ENCODE measurements around the gene SYNDIG1. TPM values are rescaled to one million over a fixed set of nuclear protein-coding genes. Genes with fewer than 3 reads are reported as not detected.

Gene SYNDIG1
- total RNA-seq, 1 experiment from 2014 or later = 5.4 TPM

DNA sequence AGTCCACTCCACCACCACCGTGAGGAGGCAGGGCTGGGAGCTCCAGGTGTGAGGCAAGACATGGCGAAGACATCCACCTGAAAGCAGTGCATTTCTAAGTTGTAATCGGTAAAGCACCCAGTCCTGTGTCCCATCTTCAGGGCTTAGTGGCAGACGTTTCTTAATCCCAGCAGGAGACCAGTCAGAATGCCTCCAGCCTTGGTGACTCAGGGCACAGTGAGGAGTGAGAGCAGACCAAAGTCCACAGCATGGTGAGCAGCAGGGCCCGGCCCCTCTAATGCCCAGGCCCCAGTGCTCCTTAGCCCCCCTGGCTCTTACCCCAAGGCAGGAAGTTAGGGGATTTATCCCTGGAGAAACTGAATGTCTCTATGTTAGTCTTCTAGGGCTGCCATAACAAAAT, 183.9 kb downstream of the SYNDIG1 start:
- H2AK5ac ChIP-seq (ENCODE audit: insufficient read length, low read length) = no peak overlapping the region
- no peak overlapping the region; the same call in 1 of the 2 replicates for H3K14ac ChIP-seq (ENCODE audit: insufficient read depth, low read length)
- Mint-ChIP-seq H3K36me3 (ENCODE audit: insufficient read depth in 1 of 3, low read depth in 3 of 3) (no peaks in the 10 kb centered on the region; a peak in 1 of 7 replicates), H3K9me3 (no peaks in the 10 kb centered on the region; a peak in 1 of 5 replicates), H3K4me1 (no peaks in the 10 kb centered on the region), H3K4me3 (no peak overlapping the region), H3K27me3 (ENCODE audit: low read depth) (no peaks in the 10 kb centered on the region), H3K27ac (no peak overlapping the region)
- H3K4ac ChIP-seq (ENCODE audit: low read depth, low read length) = no peak overlapping the region
- H2BK5ac ChIP-seq (ENCODE audit: insufficient read length, low read length) = no peak overlapping the region
- H2BK15ac ChIP-seq (ENCODE audit: low read depth, low read length) = no peak overlapping the region
- no peaks in the 10 kb centered on the region for H3K9me3 ChIP-seq (ENCODE audit: control insufficient read depth, low read depth, low read length)
- no peak overlapping the region for H3K18ac ChIP-seq (ENCODE audit: insufficient read length, low read depth, low read length)
- no peak overlapping the region for H2BK120ac ChIP-seq (ENCODE audit: low read depth, low read length, poor library complexity, severe bottlenecking)
- no peak overlapping the region for H3K56ac ChIP-seq (ENCODE audit: insufficient read length, low read depth, low read length)
- WGBS (ENCODE audit: extremely low coverage, insufficient read length, low lambda C conversion rate) = no CpG with 5 or more reads among the region's 5 CpGs
- no peaks in the 10 kb centered on the region for H3K4me1 ChIP-seq (ENCODE audit: insufficient read depth, low read length)
- H3K9ac ChIP-seq (ENCODE audit: extremely low read depth, insufficient read length, low read length) = no peak overlapping the region
- H3T11ph ChIP-seq (ENCODE audit: low read length) = no peak overlapping the region
- no peaks in the 10 kb centered on the region for H3K79me2 ChIP-seq (ENCODE audit: insufficient read depth, low read length)
- H2BK12ac ChIP-seq (ENCODE audit: insufficient read length, low read depth, low read length) = no peak overlapping the region
- no peak overlapping the region for H4K8ac ChIP-seq (replicated peaks; ENCODE audit: insufficient read length, low read depth, low read length)
- DNase-seq = no peak
- no peaks in the 10 kb centered on the region for H3K27me3 ChIP-seq (ENCODE audit: insufficient read depth, low read length)
- H4K91ac ChIP-seq (ENCODE audit: insufficient read length, low read depth, low read length) = no peak overlapping the region
- H4K5ac ChIP-seq (ENCODE audit: insufficient read length, low read depth, low read length) = no peak overlapping the region
- no peak overlapping the region for H3K23ac ChIP-seq (ENCODE audit: insufficient read length, low read depth, low read length)
- H3K27ac ChIP-seq (ENCODE audit: insufficient read length, low read depth, low read length) = no peak overlapping the region
- no peaks in the 10 kb centered on the region for H3K23me2 ChIP-seq (ENCODE audit: insufficient read length, low read depth, low read length, poor library complexity, severe bottlenecking)
- no peaks in the 10 kb centered on the region for H4K20me1 ChIP-seq (ENCODE audit: control insufficient read depth, insufficient read depth, insufficient read length)
- no peak overlapping the region for H3K4me2 ChIP-seq (ENCODE audit: insufficient read depth, insufficient read length, low read length)
- H2BK20ac ChIP-seq (ENCODE audit: low read depth, low read length, poor library complexity, severe bottlenecking) = no peak overlapping the region
- no peaks in the 10 kb centered on the region for H3K79me1 ChIP-seq (ENCODE audit: insufficient read depth, low read depth, low read length, poor library complexity, severe bottlenecking)
- TF ChIP-seq, protein P1, sequence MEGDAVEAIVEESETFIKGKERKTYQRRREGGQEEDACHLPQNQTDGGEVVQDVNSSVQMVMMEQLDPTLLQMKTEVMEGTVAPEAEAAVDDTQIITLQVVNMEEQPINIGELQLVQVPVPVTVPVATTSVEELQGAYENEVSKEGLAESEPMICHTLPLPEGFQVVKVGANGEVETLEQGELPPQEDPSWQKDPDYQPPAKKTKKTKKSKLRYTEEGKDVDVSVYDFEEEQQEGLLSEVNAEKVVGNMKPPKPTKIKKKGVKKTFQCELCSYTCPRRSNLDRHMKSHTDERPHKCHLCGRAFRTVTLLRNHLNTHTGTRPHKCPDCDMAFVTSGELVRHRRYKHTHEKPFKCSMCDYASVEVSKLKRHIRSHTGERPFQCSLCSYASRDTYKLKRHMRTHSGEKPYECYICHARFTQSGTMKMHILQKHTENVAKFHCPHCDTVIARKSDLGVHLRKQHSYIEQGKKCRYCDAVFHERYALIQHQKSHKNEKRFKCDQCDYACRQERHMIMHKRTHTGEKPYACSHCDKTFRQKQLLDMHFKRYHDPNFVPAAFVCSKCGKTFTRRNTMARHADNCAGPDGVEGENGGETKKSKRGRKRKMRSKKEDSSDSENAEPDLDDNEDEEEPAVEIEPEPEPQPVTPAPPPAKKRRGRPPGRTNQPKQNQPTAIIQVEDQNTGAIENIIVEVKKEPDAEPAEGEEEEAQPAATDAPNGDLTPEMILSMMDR (conservative IDR thresholded peaks at IDR 0.05) = no peak
- no peak overlapping the region for H2AFZ ChIP-seq (ENCODE audit: low read length)
